WTC11 (cell line): ENCODE measurements around the gene RTEL1. TPM values are rescaled to one million over a fixed set of nuclear protein-coding genes. Genes with fewer than 3 reads are reported as not detected.

ENCODE experiments used
- ATAC-seq: fragments of 200-7000 bp; cut with Tn5 transposase; 2 replicates; pipeline ENCODE4 v1.10.0; 2021; ENCODE audit warnings: mild to moderate bottlenecking, moderate library complexity
- CTCF ChIA-PET: fragments of 300-600 bp; sonication (Branson Sonifier 250); formaldehyde crosslinking; loops from one replicate; lab custom pipeline; 2021; ENCODE audit warnings: antibody characterized with exemption; lab: Charles Lee
- POLR2A ChIA-PET: fragments of 350-600 bp; sonication (Branson Sonifier 250); formaldehyde crosslinking; loops from one replicate; lab custom pipeline; 2021; ENCODE audit warnings: antibody characterized with exemption; lab: Charles Lee
- DNase-seq: peaks from one replicate; pipeline ENCODE4 v3.0.0; 2021; ENCODE audit warnings: low spot score
- H3K27ac Mint-ChIP-seq: 2 replicates; pipeline ENCODE4 v1.8.0; 2021; ENCODE audit warnings: mixed read lengths
- H3K27me3 Mint-ChIP-seq: 2 replicates; pipeline ENCODE4 v1.8.0; 2021; ENCODE audit warnings: low read depth, mild to moderate bottlenecking, moderate library complexity, mixed read lengths
- H3K36me3 Mint-ChIP-seq: 2 replicates; pipeline ENCODE4 v1.8.0; 2021; ENCODE audit warnings: mixed read lengths
- H3K4me1 Mint-ChIP-seq: 2 replicates; pipeline ENCODE4 v1.8.0; 2022; ENCODE audit warnings: mixed read lengths
- H3K4me3 Mint-ChIP-seq: 2 replicates; pipeline ENCODE4 v1.8.0; 2021; ENCODE audit warnings: mild to moderate bottlenecking, moderate library complexity, mixed read lengths
- H3K9me3 Mint-ChIP-seq: 2 replicates; pipeline ENCODE4 v1.8.0; 2021; ENCODE audit warnings: mixed read lengths
- CREM ChIP-seq: sonication (generic); formaldehyde crosslinking; IDR thresholded peaks from 2 replicates; pipeline ENCODE4 v1.8.1; 2022; ENCODE audit warnings: mild to moderate bottlenecking, missing genetic modification reagents, moderate library complexity
- E2F1 ChIP-seq: sonication (generic); formaldehyde crosslinking; IDR thresholded peaks from 2 replicates; pipeline ENCODE4 v1.8.0; 2022; ENCODE audit warnings: mild to moderate bottlenecking, missing genetic modification reagents
- FOXK1 ChIP-seq: sonication (generic); formaldehyde crosslinking; IDR thresholded peaks from 2 replicates; pipeline ENCODE4 v1.8.0; 2022; ENCODE audit warnings: mild to moderate bottlenecking, moderate library complexity, missing genetic modification reagents
- FOXP1 ChIP-seq: sonication (generic); formaldehyde crosslinking; IDR thresholded peaks from 2 replicates; pipeline ENCODE4 v1.8.0; 2022; ENCODE audit warnings: missing genetic modification reagents, mild to moderate bottlenecking, moderate library complexity, borderline replicate concordance
- GABPB1 ChIP-seq: sonication (generic); formaldehyde crosslinking; IDR thresholded peaks from 2 replicates; pipeline ENCODE4 v1.8.1; 2023; ENCODE audit warnings: mild to moderate bottlenecking, missing genetic modification reagents
- HMGXB4 ChIP-seq: sonication (generic); formaldehyde crosslinking; IDR thresholded peaks from 2 replicates; pipeline ENCODE4 v1.8.1; 2023; ENCODE audit warnings: mild to moderate bottlenecking, moderate library complexity, missing genetic modification reagents
- IRF2 ChIP-seq: sonication (generic); formaldehyde crosslinking; IDR thresholded peaks from 2 replicates; pipeline ENCODE4 v1.8.0; 2022; ENCODE audit warnings: low read depth, missing genetic modification reagents, borderline replicate concordance
- JAZF1 ChIP-seq: fragments of 250-450 bp; sonication (Bioruptor Pico); IDR thresholded peaks from 2 replicates; pipeline ENCODE4 v1.9.0; 2021; ENCODE audit warnings: moderate library complexity, mild to moderate bottlenecking, inconsistent platforms
- MXD4 ChIP-seq: fragments of 250-450 bp; sonication (Bioruptor Pico); IDR thresholded peaks from 2 replicates; pipeline ENCODE4 v1.8.0; 2021; ENCODE audit warnings: mild to moderate bottlenecking, moderate library complexity, borderline replicate concordance
- MYBL2 ChIP-seq: sonication (generic); formaldehyde crosslinking; IDR thresholded peaks from 2 replicates; pipeline ENCODE4 v1.8.1; 2023; ENCODE audit warnings: mild to moderate bottlenecking, moderate library complexity, missing genetic modification reagents
- NFYB ChIP-seq: sonication (generic); formaldehyde crosslinking; conservative IDR thresholded peaks from 2 replicates; pipeline ENCODE4 v1.8.0; 2022; ENCODE audit warnings: low read depth, missing genetic modification reagents
- TCF7 ChIP-seq: sonication (generic); formaldehyde crosslinking; IDR thresholded peaks from 2 replicates; pipeline ENCODE4 v1.8.0; 2022; ENCODE audit warnings: mild to moderate bottlenecking, low read depth, missing genetic modification reagents, moderate library complexity
- TEAD1 ChIP-seq: sonication (generic); formaldehyde crosslinking; IDR thresholded peaks from 2 replicates; pipeline ENCODE4 v1.8.0; 2022; ENCODE audit warnings: mild to moderate bottlenecking, missing genetic modification reagents
- USF2 ChIP-seq: sonication (generic); formaldehyde crosslinking; IDR thresholded peaks from 2 replicates; pipeline ENCODE4 v1.8.1; 2023; ENCODE audit warnings: mild to moderate bottlenecking, missing genetic modification reagents, moderate library complexity
- ZNF232 ChIP-seq: sonication (generic); formaldehyde crosslinking; IDR thresholded peaks from 2 replicates; pipeline ENCODE4 v1.8.0; 2022; ENCODE audit warnings: mild to moderate bottlenecking, missing genetic modification reagents
- ZNF416 ChIP-seq: fragments of 250-450 bp; sonication (Bioruptor Pico); IDR thresholded peaks from 2 replicates; pipeline ENCODE4 v1.9.0; 2021; ENCODE audit warnings: mild to moderate bottlenecking, inconsistent platforms
- ZNF423 ChIP-seq: fragments of 250-450 bp; sonication (Bioruptor Pico); IDR thresholded peaks from 2 replicates; pipeline ENCODE4 v2.1.2; 2022; ENCODE audit warnings: mild to moderate bottlenecking, moderate library complexity
- ZNF671 ChIP-seq: fragments of 250-450 bp; sonication (Bioruptor Pico); IDR thresholded peaks from 2 replicates; pipeline ENCODE4 v1.8.0; 2021; ENCODE audit warnings: mild to moderate bottlenecking
- total RNA-seq: library from RNA; stranded (reverse); gene quantifications from 3 replicates; pipeline ENCODE4 v1.2.3, GENCODE V29; 2021
- TF ChIP-seq, protein P1 (sequence below): fragments of 250-450 bp; sonication (Bioruptor Pico); IDR thresholded peaks from 2 replicates; pipeline ENCODE4 v1.9.0; 2021; ENCODE audit warnings: mild to moderate bottlenecking, borderline replicate concordance

Gene RTEL1
- total RNA-seq, 1 experiment from 2014 or later, result 44.9 TPM

DNA sequence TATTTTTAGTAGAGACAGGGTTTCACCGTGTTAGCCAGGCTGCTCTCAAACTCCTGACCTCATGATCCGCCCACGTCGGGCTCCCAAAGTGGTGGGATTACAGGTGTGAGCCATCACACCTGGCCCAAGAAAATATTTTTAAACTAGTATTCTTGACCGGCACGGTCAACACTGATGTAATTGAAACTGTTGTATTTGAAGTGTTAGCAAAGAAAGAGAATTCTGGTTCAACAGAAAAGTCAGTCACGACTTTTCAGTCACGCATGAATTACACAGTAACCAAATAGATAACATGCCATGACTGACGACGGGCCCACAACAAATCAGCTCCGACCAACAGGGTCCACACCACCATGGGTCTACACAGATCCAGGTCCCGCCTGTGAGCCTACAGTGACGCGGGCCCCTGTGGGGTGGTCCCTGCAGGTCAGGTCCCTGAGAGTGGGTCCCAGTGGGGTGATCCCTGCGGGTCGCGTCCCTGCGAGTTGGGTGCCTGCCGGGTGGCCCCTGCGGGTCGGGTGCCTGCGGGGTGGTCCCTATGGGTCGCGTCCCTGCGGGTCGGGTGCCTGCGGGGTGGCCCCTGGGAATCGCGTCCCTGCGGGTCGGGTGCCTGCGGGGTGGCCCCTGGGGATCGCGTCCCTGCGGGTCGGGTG, 32.2 kb upstream of the RTEL1 start:
- Mint-ChIP-seq H3K4me1 (peaks cover 22% of the 10 kb centered on the region), H3K9me3 (no peaks in the 10 kb centered on the region), H3K36me3 (no peaks in the 10 kb centered on the region), H3K27ac (peak overlapping the region; percentile 97), H3K4me3 (peak overlapping the region; percentile 70), H3K27me3 (peaks cover under 1% of the 10 kb centered on the region; the same call in 1 of the 2 replicates)
- TF ChIP-seq GABPB1 (CRISPR knock-in tag) (0 out of 2 replicates have a peak, but pooled peaks have one; percentile 25), FOXP1 (CRISPR knock-in tag) (peak; percentile 39; the same call in 1 of the 2 replicates), FOXK1 (CRISPR knock-in tag) (peak; percentile 21; the same call in 1 of the 2 replicates)
- TF ChIP-seq, protein P1, sequence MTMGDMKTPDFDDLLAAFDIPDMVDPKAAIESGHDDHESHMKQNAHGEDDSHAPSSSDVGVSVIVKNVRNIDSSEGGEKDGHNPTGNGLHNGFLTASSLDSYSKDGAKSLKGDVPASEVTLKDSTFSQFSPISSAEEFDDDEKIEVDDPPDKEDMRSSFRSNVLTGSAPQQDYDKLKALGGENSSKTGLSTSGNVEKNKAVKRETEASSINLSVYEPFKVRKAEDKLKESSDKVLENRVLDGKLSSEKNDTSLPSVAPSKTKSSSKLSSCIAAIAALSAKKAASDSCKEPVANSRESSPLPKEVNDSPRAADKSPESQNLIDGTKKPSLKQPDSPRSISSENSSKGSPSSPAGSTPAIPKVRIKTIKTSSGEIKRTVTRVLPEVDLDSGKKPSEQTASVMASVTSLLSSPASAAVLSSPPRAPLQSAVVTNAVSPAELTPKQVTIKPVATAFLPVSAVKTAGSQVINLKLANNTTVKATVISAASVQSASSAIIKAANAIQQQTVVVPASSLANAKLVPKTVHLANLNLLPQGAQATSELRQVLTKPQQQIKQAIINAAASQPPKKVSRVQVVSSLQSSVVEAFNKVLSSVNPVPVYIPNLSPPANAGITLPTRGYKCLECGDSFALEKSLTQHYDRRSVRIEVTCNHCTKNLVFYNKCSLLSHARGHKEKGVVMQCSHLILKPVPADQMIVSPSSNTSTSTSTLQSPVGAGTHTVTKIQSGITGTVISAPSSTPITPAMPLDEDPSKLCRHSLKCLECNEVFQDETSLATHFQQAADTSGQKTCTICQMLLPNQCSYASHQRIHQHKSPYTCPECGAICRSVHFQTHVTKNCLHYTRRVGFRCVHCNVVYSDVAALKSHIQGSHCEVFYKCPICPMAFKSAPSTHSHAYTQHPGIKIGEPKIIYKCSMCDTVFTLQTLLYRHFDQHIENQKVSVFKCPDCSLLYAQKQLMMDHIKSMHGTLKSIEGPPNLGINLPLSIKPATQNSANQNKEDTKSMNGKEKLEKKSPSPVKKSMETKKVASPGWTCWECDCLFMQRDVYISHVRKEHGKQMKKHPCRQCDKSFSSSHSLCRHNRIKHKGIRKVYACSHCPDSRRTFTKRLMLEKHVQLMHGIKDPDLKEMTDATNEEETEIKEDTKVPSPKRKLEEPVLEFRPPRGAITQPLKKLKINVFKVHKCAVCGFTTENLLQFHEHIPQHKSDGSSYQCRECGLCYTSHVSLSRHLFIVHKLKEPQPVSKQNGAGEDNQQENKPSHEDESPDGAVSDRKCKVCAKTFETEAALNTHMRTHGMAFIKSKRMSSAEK (CRISPR knock-in tag), result no peak
- CTCF ChIA-PET, result interaction anchor here (2.1 to 3.3 kb wide), 2 partner anchors 16 to 88 kb away, joined by 10 to 17 read pairs; no protein-coding TSS in a partner anchor
- DNase-seq, result no peak
- POLR2A ChIA-PET, result interaction anchor here (0.5 kb wide), 1 partner anchor 427 kb away, joined by 3 read pairs; no protein-coding TSS in a partner anchor
- peak; percentile 29; the same call in 1 of the 2 replicates for ATAC-seq

DNA sequence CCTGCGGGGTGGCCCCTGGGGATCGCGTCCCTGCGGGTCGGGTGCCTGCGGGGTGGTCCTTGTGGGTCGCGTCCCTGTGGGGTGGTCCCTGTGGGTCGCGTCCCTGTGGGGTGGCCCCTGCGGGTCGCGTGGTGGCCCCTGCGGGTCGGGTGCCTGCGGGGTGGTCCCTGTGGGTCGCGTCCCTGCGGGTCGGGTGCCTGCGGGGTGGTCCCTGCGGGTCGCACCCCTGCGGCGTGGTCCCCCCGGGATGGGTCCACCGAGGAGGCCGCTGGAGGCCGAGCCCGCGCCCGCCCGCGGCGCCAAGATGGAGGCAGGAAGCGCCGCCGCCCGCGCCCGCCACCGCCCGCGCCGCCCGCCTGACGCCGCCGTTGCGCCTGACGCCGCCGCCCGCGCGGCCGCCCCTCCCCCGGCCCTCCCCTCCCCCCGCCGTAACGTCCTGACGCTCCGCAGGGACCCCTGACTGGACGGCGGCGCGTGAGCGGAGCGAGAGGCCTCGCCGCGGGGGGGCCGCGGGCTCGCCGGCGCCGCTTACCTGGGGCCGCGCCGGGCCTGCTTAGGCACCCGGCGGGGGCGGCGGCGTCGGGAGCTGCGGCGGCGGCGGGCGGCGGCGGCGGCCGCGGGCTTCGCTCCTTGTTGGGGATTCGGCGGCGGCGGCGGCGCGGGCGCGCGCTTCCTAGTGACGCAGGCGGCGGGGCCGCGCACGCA, 31.5 kb upstream of the RTEL1 start, which contains the start of gene GMEB2:
Gene GMEB2, minus strand, starts transcription at position 678 of the 705 bp plus-strand sequence. CDS start 7,704 bp downstream, outside the sequence.
- H3K36me3 Mint-ChIP-seq, result no peaks in the 10 kb centered on the region
- peak within 1 kb of the TSS; percentile 97 for H3K27ac Mint-ChIP-seq
- H3K27me3 Mint-ChIP-seq, result peaks cover 3% of the 10 kb centered on the region; the same call in 1 of the 2 replicates
- TF ChIP-seq CREM (CRISPR knock-in tag) (peak; percentile 57; the same call in 1 of the 2 replicates), MXD4 (CRISPR knock-in tag) (no peak), ZNF423 (CRISPR knock-in tag) (peak; percentile 27), JAZF1 (CRISPR knock-in tag) (no peak), HMGXB4 (CRISPR knock-in tag) (0 out of 2 replicates have a peak, but pooled peaks have one; percentile 60), FOXP1 (CRISPR knock-in tag) (peak; percentile 29; the same call in 1 of the 2 replicates)
- H3K4me3 Mint-ChIP-seq, result peak within 1 kb of the TSS; percentile 70
- ATAC-seq (peak; percentile 51), DNase-seq (no peak)
- H3K4me1 Mint-ChIP-seq, result peaks cover 22% of the 10 kb centered on the region
- no peaks in the 10 kb centered on the region for H3K9me3 Mint-ChIP-seq
- ChIA-PET CTCF (interaction anchor here (0.6 to 1.7 kb wide), 5 partner anchors 15 to 159 kb away, joined by 3 to 24 read pairs (median 3); partner anchors contain the start of genes PPDPF and TNFRSF6B), POLR2A (interaction anchor here (1.0 to 1.7 kb wide), 4 partner anchors 15 to 239 kb away, joined by 4 to 13 read pairs (median 4); partner anchors contain the start of genes PPDPF, STMN3 and TPD52L2)

GRCh38 chr20:63627129-63627750, 30.9 kb upstream of the RTEL1 start:
- no peaks in the 10 kb centered on the region for H3K9me3 Mint-ChIP-seq
- H3K4me3 Mint-ChIP-seq, result peak overlapping the region; percentile 65
- DNase-seq (peak; percentile 92), ATAC-seq (peak; percentile 75)
- H3K36me3 Mint-ChIP-seq, result no peaks in the 10 kb centered on the region
- H3K4me1 Mint-ChIP-seq, result peaks cover 21% of the 10 kb centered on the region
- CTCF ChIA-PET, result interaction anchor here (0.6 to 1.7 kb wide), 5 partner anchors 15 to 159 kb away, joined by 3 to 24 read pairs (median 3); partner anchors contain the start of genes PPDPF and TNFRSF6B
- peaks cover 3% of the 10 kb centered on the region; the same call in 1 of the 2 replicates for H3K27me3 Mint-ChIP-seq
- POLR2A ChIA-PET, result interaction anchor here (1.0 to 1.7 kb wide), 4 partner anchors 15 to 238 kb away, joined by 4 to 13 read pairs (median 4); partner anchors contain the start of genes PPDPF, STMN3 and TPD52L2
- no peak overlapping the region for H3K27ac Mint-ChIP-seq
- TF ChIP-seq ZNF671 (CRISPR knock-in tag) (no peak), TEAD1 (no peak; the same call in 1 of the 2 replicates), E2F1 (0 out of 2 replicates have a peak, but pooled peaks have one; percentile 30), ZNF232 (CRISPR knock-in tag) (no peak), NFYB (no peak), TCF7 (no peak), ZNF416 (CRISPR knock-in tag) (peak; percentile 70; the same call in 1 of the 2 replicates), USF2 (no peak), MYBL2 (CRISPR knock-in tag) (peak; percentile 57; the same call in 1 of the 2 replicates), GABPB1 (CRISPR knock-in tag) (peak; percentile 72), IRF2 (no peak)
